RWPE1 (cell line): ENCODE results near the gene CHRM1.

Experiments used
- CTCF ChIA-PET: fragments of 350-600 bp; sonication (Branson Sonifier 250); formaldehyde crosslinking; extraction: SDS; loops from one replicate; lab custom pipeline; 2021; lab: Yijun Ruan, JAX
- POLR2A ChIA-PET: fragments of 400-600 bp; formaldehyde crosslinking; extraction: SDS; loops from one replicate; lab custom pipeline; 2020; ENCODE audit warnings: antibody characterized with exemption; ENCODE audit not compliant: low non-redundant PET; lab: Yijun Ruan, JAX
- DNase-seq: peaks from one replicate; pipeline ENCODE4 v3.0.0; 2012; ENCODE audit warnings: low spot score
- H3K27ac ChIP-seq: fragments of 450-650 bp; 2 replicates; pipeline ENCODE4 v1.5.1; 2017
- TF ChIP-seq, protein P1 (sequence below): fragments of 450-650 bp; conservative IDR thresholded peaks from 2 replicates; pipeline ENCODE4 v1.5.1; 2017; ENCODE audit warnings: low read depth, mild to moderate bottlenecking

The CHRM1 gene

DNA sequence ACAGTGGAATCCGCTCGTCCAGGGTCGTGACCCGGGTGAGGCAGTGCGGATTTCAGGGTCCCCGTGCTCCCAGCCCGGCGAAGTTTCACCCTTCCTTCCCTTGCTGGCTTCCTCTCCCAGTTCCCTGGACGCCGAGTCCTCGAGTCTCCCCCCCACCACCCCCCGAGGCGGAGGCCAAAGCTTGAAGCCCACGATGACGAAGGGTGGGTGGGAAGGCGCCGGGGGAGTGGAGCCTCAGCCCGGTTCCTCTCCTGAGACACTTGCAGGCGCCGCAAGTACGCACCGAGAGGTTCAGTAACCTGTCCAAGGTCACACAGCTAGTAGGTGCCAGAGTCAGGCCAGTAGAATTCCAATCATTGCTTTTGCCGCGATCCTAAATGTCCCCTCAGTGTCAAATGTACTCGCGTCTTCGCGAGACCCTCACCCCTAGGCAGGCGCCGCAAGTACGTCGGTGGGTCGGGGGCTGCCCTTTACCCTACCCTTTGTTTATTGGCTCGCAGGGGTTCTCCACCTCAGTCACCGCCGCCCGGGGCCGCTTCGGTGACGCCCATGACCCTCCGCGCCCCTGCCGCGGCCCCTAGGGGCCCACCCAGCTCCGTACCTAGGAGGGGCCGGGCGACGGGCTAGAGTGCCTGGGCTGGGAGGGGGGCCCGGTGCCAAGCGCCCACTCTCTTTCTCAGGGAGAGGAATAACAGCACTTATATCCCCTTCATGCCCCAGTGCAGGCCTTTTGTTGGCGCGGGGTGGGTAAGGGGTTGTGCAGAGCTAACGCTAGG is 5.7 kb upstream of the CHRM1 start:
- ChIA-PET CTCF (interaction anchor here (0.7 to 2.5 kb wide), 3 partner anchors 21 to 136 kb away, joined by 3 to 5 read pairs (median 3); no protein-coding TSS in a partner anchor), POLR2A (no interaction called here)
- TF ChIP-seq, protein P1, sequence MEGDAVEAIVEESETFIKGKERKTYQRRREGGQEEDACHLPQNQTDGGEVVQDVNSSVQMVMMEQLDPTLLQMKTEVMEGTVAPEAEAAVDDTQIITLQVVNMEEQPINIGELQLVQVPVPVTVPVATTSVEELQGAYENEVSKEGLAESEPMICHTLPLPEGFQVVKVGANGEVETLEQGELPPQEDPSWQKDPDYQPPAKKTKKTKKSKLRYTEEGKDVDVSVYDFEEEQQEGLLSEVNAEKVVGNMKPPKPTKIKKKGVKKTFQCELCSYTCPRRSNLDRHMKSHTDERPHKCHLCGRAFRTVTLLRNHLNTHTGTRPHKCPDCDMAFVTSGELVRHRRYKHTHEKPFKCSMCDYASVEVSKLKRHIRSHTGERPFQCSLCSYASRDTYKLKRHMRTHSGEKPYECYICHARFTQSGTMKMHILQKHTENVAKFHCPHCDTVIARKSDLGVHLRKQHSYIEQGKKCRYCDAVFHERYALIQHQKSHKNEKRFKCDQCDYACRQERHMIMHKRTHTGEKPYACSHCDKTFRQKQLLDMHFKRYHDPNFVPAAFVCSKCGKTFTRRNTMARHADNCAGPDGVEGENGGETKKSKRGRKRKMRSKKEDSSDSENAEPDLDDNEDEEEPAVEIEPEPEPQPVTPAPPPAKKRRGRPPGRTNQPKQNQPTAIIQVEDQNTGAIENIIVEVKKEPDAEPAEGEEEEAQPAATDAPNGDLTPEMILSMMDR: no peak
- no peak overlapping the region for H3K27ac ChIP-seq
- DNase-seq: no peak

DNA sequence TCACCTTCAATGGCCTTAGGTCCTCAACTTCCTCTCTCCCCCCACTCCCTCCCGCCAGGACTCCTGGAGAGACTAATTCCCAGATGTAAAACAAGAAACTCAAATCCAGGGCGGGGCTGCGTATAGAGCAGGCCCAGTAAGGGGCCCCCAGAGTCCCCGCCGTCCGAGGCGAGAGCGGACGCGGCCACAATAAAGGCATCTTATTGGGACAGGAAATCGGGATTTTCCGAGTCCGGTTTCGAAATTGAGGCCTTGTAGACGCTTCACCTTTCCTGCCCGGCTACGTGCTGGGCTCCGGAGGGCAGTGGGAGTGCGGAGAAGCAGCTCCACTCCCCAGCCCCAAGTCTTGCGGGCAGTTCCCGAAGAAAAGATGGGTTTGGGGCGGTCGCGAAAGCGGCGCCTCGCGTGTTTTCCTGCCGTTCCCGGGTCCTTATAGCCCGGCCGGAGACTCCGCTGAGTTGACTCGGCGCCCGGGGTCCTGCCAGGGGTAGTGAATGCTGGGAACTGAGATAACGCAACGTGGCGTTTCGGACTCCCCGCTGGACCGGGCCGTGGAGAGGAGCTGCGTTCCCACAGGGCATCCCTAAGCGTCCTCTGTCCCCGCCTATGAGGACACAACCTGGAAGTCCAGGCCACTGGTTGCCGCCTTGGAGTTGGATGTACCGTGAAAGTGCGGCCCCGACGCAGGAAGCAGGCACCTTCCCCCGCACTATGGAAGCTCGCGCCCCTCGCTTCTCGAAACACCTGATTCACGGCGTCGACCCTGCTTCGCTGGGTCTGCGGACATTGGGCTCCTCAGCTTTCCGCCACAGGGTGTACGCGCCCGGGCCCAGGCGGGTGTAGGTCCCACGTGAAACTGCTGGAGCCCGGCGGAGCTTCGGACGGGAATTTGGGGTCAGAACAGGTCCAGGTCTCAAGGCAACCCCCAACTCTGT is 4.8 kb upstream of the CHRM1 start:
- TF ChIP-seq, protein P1: no peak
- ChIA-PET POLR2A (no interaction called here), CTCF (interaction anchor here (0.6 to 2.5 kb wide), 4 partner anchors 20 to 135 kb away, joined by 3 to 5 read pairs (median 3); no protein-coding TSS in a partner anchor)
- no peak overlapping the region for H3K27ac ChIP-seq
- no peak for DNase-seq

DNA sequence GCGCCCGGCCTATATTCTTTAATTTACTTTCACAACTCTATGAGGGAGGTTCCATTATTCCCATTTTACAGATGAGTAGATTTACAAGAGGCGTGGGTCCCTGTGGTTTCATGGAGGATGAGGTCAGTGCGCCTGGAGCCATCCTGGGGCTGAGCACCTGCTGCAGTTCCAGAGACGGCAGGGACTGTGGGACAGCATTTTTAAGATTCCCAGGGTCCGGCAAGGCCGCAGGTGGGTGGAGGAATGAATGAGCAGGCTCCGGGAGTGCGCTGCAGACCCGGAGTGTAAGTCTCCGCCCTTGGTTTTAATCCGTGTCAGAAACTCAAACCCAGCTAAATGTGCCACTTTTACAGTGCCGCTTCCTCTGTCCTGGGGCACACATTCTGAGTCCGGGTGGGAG is 4.1 kb upstream of the CHRM1 start:
- TF ChIP-seq, protein P1: no peak
- POLR2A ChIA-PET: no interaction called here
- CTCF ChIA-PET: interaction anchor here (0.6 to 2.5 kb wide), 2 partner anchors 19 to 50 kb away, joined by 3 to 5 read pairs; no protein-coding TSS in a partner anchor
- no peak overlapping the region for H3K27ac ChIP-seq
- DNase-seq: no peak

DNA sequence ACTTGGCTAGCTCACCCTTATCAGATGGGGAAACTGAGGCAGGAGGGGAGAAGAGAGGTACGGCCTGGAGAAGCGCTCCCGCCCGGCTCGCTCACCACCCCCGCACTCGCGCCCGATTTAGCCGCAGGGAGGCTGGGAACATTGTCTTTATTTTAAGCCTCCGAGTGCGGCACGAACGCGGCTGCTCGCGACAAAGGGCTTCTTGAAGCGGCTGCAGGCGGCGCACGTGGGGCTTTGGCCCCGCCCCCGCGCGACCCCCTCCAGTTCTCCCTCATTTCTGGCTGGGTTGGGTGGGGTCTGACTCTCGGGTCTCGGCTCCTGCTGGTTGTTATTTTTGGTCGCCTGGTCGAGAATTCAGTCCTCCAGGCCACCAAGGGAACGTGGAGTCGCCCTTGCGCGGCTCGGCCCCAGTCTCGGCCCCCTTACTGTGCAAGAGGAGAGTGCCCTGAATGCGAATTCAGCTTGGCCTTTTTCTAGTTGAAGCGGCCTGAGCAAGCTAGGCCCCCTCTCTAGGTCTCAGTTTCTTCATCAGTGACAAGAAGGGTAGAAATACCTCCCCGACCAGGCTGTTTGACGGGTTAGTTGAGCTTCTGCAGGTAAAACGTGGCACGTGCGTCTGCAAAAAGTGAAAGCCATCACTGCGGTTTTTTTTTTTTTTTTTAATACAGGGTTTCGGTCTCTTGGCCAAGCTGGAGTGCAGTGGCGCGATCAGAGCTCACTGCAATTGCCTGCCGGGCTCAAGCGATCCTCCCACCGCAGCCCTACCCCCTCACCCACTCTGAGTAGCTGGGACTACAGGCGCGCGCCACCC is 2.6 kb upstream of the CHRM1 start:
- POLR2A ChIA-PET: no interaction called here
- DNase-seq: no peak
- TF ChIP-seq, protein P1: no peak

DNA sequence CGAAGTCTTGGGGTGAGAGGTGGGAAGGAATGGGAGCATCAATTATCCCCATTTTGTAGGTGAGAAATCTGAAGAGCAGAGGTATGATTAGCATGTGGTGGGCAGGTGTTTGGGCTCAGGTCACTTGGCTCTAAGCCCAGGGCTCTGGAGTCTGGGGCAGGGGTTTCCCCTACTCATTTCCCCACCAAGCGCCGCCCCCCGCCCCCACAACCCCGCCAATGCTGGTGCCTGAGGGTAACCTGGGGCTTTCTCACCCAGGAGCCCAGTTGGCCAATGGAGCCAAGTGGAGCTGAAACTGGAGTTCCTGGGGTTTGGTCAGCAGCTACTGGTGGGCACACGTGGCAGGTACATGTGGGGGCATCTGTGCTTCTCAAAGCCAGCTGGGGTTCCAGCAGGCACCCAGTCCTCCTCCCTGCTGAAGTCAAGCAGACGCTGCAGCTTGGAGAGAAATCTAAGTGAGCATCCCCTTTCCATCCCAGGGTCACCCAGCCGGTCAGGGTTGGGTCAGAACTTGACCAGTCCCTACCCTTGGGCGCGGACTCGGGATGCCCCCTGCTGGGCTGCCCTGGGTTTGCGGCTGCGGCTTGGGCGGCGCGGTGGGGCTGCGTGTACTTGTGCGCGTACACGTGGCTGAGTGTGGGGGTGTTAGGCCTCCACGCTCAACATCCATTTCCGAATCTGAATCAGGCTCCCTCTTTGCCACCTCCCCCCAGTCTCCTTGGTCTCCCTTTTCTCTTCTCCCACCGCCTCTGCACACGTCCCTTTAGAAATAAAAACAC is 1.7 kb upstream of the CHRM1 start:
- CTCF ChIA-PET: interaction anchor here (0.8 to 2.7 kb wide), 2 partner anchors 17 to 101 kb away, joined by 3 to 16 read pairs; no protein-coding TSS in a partner anchor
- POLR2A ChIA-PET: interaction anchor here (0.7 kb wide), 1 partner anchor 107 kb away, joined by 3 read pairs; no protein-coding TSS in a partner anchor

More for the DNA sequence above, 2.6 kb upstream of the CHRM1 start:
- CTCF ChIA-PET: interaction anchor here (0.8 to 2.7 kb wide), 2 partner anchors 18 to 100 kb away, joined by 3 to 16 read pairs; no protein-coding TSS in a partner anchor
- H3K27ac ChIP-seq: no peak overlapping the region

More for the DNA sequence above, 1.7 kb upstream of the CHRM1 start:
- H3K27ac ChIP-seq: no peak overlapping the region; the same call in 1 of the 2 replicates
- TF ChIP-seq, protein P1: no peak
- DNase-seq: no peak
